Measurements from ENCODE around the gene TMPRSS7.

DNA sequence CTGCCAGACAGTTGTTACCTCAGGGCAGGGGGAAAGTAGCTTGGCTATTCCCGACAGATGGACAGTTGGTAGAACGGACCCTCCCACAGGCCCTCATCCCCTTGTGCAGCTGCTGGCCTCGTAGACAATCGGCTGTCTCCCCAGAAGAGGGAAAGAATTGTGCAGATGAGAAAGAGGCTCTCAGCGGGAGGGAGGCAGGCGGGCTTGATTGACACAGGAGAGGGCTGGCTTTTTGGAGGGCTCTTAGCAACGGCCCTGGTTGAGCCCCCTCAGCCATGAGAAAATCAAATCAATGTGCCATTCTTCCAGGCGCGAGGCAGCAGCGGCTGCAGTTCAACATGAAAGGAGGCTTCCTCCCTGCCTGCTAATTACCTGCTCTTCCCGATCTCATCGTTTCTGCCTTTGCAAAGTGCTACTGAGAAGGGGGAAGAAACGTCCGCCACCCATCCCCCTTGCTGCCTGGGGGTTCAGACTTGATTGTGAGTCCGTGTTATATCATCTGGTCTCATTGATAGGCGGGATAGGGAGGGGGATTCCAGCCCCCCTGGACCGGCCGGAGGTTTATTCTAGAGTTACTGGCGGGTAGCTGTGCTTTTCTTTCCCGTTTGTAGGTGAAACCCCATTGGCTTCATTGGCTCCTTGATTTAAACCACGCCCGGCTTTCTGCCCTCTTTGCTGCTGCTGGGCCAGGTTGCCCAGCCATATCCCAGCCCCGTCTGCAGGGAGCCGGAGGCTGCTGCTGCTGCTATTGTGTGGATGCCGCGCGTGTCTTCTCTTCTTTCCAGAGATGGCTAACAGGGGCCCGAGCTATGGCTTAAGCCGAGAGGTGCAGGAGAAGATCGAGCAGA is 35.7 kb upstream of the TMPRSS7 start, which contains the start of gene TAGLN3:
- TF ChIP-seq POLR2A (IDR thresholded peaks at IDR 0.05) (no peak), POLR2AphosphoS5 (IDR thresholded peaks at IDR 0.05) (no peak)
- TF ChIP-seq, protein P1, sequence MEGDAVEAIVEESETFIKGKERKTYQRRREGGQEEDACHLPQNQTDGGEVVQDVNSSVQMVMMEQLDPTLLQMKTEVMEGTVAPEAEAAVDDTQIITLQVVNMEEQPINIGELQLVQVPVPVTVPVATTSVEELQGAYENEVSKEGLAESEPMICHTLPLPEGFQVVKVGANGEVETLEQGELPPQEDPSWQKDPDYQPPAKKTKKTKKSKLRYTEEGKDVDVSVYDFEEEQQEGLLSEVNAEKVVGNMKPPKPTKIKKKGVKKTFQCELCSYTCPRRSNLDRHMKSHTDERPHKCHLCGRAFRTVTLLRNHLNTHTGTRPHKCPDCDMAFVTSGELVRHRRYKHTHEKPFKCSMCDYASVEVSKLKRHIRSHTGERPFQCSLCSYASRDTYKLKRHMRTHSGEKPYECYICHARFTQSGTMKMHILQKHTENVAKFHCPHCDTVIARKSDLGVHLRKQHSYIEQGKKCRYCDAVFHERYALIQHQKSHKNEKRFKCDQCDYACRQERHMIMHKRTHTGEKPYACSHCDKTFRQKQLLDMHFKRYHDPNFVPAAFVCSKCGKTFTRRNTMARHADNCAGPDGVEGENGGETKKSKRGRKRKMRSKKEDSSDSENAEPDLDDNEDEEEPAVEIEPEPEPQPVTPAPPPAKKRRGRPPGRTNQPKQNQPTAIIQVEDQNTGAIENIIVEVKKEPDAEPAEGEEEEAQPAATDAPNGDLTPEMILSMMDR (IDR thresholded peaks at IDR 0.05), result no peak
